HepG2 (cell line): ENCODE results near the gene CTNNBL1. TPM values are rescaled to one million over a fixed set of nuclear protein-coding genes. Genes with fewer than 3 reads are reported as not detected.

Experiments used
- AGO2 ChIP-seq: fragments of 200-400 bp; formaldehyde crosslinking; optimal IDR thresholded peaks from 2 replicates; pipeline ENCODE3; 2017; ENCODE audit warnings: mild to moderate bottlenecking, low read depth, low read length, moderate library complexity
- CEBPG ChIP-seq: IDR thresholded peaks from 2 replicates; pipeline ENCODE4 v1.6.1; 2016
- GPN1 ChIP-seq: sonication (generic); formaldehyde crosslinking; IDR thresholded peaks from 2 replicates; pipeline ENCODE4 v1.5.1; 2020; ENCODE audit warnings: missing genetic modification reagents, borderline replicate concordance
- HOXA3 ChIP-seq: sonication (generic); formaldehyde crosslinking; IDR thresholded peaks from 2 replicates; pipeline ENCODE4 v1.5.0; 2020; ENCODE audit warnings: missing genetic modification reagents
- KDM2A ChIP-seq: sonication (generic); formaldehyde crosslinking; IDR thresholded peaks from 2 replicates; pipeline ENCODE4 v1.4.0; 2020; ENCODE audit warnings: low read depth, missing genetic modification reagents, borderline replicate concordance
- MZF1 ChIP-seq: sonication (generic); formaldehyde crosslinking; IDR thresholded peaks from 2 replicates; pipeline ENCODE4 v1.8.1; 2023; ENCODE audit warnings: mild to moderate bottlenecking, missing genetic modification reagents, borderline replicate concordance
- NFRKB ChIP-seq: fragments of 450-650 bp; IDR thresholded peaks from 2 replicates; pipeline ENCODE4 v1.6.1; 2017
- NRL ChIP-seq: sonication (generic); formaldehyde crosslinking; IDR thresholded peaks from 2 replicates; pipeline ENCODE4 v1.5.0; 2020; ENCODE audit warnings: missing genetic modification reagents, mild to moderate bottlenecking, moderate library complexity, borderline replicate concordance
- POLR2AphosphoS5 ChIP-seq: IDR thresholded peaks from 2 replicates; pipeline ENCODE4 v1.6.1; 2012; ENCODE audit warnings: low read depth, low read length
- RAD51 ChIP-seq: fragments of 450-650 bp; IDR thresholded peaks from 2 replicates; pipeline ENCODE4 v1.6.1; 2016; ENCODE audit warnings: borderline replicate concordance
- RFX1 ChIP-seq: fragments of 450-650 bp; IDR thresholded peaks from 2 replicates; pipeline ENCODE4 v1.6.1; 2017
- SALL1 ChIP-seq: sonication (generic); formaldehyde crosslinking; IDR thresholded peaks from 2 replicates; pipeline ENCODE4 v1.8.0; 2022; ENCODE audit warnings: mild to moderate bottlenecking, missing genetic modification reagents
- TEAD3 ChIP-seq: optimal IDR thresholded peaks from 2 replicates; pipeline ENCODE3; 2016; ENCODE audit warnings: borderline replicate concordance
- ZBTB8A ChIP-seq: sonication (generic); formaldehyde crosslinking; IDR thresholded peaks from 2 replicates; pipeline ENCODE4 v1.4.0; 2020; ENCODE audit warnings: mild to moderate bottlenecking, low read depth, missing genetic modification reagents, borderline replicate concordance
- ZEB1 ChIP-seq: IDR thresholded peaks from 2 replicates; pipeline ENCODE4 v1.6.1; 2012; ENCODE audit warnings: mild to moderate bottlenecking, low read depth, inconsistent platforms; ENCODE audit not compliant: insufficient replicate concordance
- ZFAT ChIP-seq: sonication (generic); formaldehyde crosslinking; conservative IDR thresholded peaks from 2 replicates; pipeline ENCODE4 v1.8.1; 2023; ENCODE audit warnings: missing genetic modification reagents, inconsistent platforms
- ZNF225 ChIP-seq: sonication (generic); formaldehyde crosslinking; IDR thresholded peaks from 2 replicates; pipeline ENCODE4 v1.4.0; 2020; ENCODE audit warnings: mild to moderate bottlenecking, missing genetic modification reagents
- ZNF331 ChIP-seq: sonication (generic); formaldehyde crosslinking; IDR thresholded peaks from 2 replicates; pipeline ENCODE4 v1.4.0; 2020; ENCODE audit warnings: missing genetic modification reagents
- ZNF350 ChIP-seq: sonication (generic); formaldehyde crosslinking; IDR thresholded peaks from 2 replicates; pipeline ENCODE4 v1.4.0; 2020; ENCODE audit warnings: mild to moderate bottlenecking, low read depth, missing genetic modification reagents, borderline replicate concordance
- ZNF615 ChIP-seq: sonication (generic); formaldehyde crosslinking; IDR thresholded peaks from 2 replicates; pipeline ENCODE4 v1.5.0; 2020; ENCODE audit warnings: mild to moderate bottlenecking, missing genetic modification reagents, borderline replicate concordance
- ZNF616 ChIP-seq: sonication (generic); formaldehyde crosslinking; IDR thresholded peaks from 2 replicates; pipeline ENCODE4 v1.5.0; 2020; ENCODE audit warnings: low read depth, mild to moderate bottlenecking, missing genetic modification reagents
- polyA plus RNA-seq, 8 experiments: library from polyadenylated mRNA; depleted of rRNA in 3 of 8; stranded (reverse) in 7 of 8; unstranded in 1 of 8; fragments of >200 nt; fragmentation: Illumina TruSeq in 4 of 8; extraction: Trizol in 4 of 8; gene quantifications; 2 replicates each; pipeline versions ENCODE4 v1.2.1 to v1.2.3, GENCODE V29; 2011 to 2016; ENCODE audit warnings: low read depth in 4 of 8, missing spikeins in 1 of 8, mixed read lengths in 1 of 8; ENCODE audit not compliant: insufficient read depth in 1 of 8
- total RNA-seq, 5 experiments: library from RNA; depleted of rRNA; stranded (reverse); fragments of >200 nt; fragmentation: Illumina TruSeq; extraction: Trizol; gene quantifications; 2 replicates each; pipeline ENCODE4 v1.2.3, GENCODE V29; 2016; ENCODE audit warnings: low read depth in 1 of 5
- TF ChIP-seq, protein P1 (sequence below): sonication (generic); formaldehyde crosslinking; IDR thresholded peaks from 2 replicates; pipeline ENCODE4 v1.4.0; 2020; ENCODE audit warnings: missing genetic modification reagents
- TF ChIP-seq, protein P2 (sequence below): fragments of 450-650 bp; IDR thresholded peaks from 2 replicates; pipeline ENCODE4 v1.6.1; 2017; ENCODE audit warnings: mild to moderate bottlenecking
- TF ChIP-seq, protein P3 (sequence below): sonication (generic); formaldehyde crosslinking; IDR thresholded peaks from 2 replicates; pipeline ENCODE4 v1.4.0; 2020; ENCODE audit warnings: low read depth, mild to moderate bottlenecking, missing genetic modification reagents
- TF ChIP-seq, protein P4 (sequence below): sonication (generic); formaldehyde crosslinking; conservative IDR thresholded peaks from 2 replicates; pipeline ENCODE4 v1.8.0; 2022; ENCODE audit warnings: low read depth, missing genetic modification reagents

CTNNBL1 gene
- total and polyA plus RNA-seq, 2 of the 13 experiments (the other 11 are each of a cell fraction or from before 2014, with no cell fraction given), result 49.3 to 94.6 TPM

DNA sequence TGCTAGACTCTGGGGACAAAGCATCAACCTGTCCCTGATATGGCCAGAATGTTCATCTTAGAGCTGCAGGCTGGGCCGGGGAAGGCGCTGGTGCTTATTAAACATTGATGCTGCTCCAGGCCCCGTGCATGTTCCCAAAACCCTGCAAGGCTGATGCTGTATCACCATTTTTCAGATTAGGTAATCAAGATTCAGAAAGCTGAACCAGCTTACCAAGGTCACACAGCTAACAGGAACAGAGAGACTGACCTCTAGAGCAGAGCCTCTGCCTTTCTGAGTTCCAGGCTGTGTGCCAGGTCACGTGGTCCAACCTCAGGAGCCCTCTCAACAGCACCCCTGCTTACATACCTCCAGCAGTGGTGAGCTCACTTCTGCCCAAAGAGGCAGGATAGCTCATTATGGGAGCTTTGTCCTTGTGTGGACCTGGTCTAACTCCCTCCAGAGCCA is 193.0 kb downstream of the CTNNBL1 start (continued):
- no peak for TF ChIP-seq NRL (CRISPR knock-in tag)
- TF ChIP-seq HOXA3 (CRISPR knock-in tag), result peak; percentile 19; the same call in 1 of the 2 replicates
- TF ChIP-seq, protein P1, sequence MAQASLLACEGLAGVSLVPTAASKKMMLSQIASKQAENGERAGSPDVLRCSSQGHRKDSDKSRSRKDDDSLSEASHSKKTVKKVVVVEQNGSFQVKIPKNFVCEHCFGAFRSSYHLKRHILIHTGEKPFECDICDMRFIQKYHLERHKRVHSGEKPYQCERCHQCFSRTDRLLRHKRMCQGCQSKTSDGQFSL (CRISPR knock-in tag), result no peak
- TF ChIP-seq MZF1 (CRISPR knock-in tag), result no peak
- TF ChIP-seq ZNF616 (CRISPR knock-in tag), result no peak
- TF ChIP-seq ZBTB8A (CRISPR knock-in tag), result no peak
- TF ChIP-seq ZNF350 (CRISPR knock-in tag), result no peak
- TF ChIP-seq, protein P2, sequence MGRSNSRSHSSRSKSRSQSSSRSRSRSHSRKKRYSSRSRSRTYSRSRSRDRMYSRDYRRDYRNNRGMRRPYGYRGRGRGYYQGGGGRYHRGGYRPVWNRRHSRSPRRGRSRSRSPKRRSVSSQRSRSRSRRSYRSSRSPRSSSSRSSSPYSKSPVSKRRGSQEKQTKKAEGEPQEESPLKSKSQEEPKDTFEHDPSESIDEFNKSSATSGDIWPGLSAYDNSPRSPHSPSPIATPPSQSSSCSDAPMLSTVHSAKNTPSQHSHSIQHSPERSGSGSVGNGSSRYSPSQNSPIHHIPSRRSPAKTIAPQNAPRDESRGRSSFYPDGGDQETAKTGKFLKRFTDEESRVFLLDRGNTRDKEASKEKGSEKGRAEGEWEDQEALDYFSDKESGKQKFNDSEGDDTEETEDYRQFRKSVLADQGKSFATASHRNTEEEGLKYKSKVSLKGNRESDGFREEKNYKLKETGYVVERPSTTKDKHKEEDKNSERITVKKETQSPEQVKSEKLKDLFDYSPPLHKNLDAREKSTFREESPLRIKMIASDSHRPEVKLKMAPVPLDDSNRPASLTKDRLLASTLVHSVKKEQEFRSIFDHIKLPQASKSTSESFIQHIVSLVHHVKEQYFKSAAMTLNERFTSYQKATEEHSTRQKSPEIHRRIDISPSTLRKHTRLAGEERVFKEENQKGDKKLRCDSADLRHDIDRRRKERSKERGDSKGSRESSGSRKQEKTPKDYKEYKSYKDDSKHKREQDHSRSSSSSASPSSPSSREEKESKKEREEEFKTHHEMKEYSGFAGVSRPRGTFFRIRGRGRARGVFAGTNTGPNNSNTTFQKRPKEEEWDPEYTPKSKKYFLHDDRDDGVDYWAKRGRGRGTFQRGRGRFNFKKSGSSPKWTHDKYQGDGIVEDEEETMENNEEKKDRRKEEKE, result no peak
- 0 out of 2 replicates have a peak, but pooled peaks have one; percentile 46 for TF ChIP-seq CEBPG (CRISPR knock-in tag)
- peak; percentile 58 for TF ChIP-seq TEAD3
- no peak for TF ChIP-seq POLR2AphosphoS5
- TF ChIP-seq, protein P3, sequence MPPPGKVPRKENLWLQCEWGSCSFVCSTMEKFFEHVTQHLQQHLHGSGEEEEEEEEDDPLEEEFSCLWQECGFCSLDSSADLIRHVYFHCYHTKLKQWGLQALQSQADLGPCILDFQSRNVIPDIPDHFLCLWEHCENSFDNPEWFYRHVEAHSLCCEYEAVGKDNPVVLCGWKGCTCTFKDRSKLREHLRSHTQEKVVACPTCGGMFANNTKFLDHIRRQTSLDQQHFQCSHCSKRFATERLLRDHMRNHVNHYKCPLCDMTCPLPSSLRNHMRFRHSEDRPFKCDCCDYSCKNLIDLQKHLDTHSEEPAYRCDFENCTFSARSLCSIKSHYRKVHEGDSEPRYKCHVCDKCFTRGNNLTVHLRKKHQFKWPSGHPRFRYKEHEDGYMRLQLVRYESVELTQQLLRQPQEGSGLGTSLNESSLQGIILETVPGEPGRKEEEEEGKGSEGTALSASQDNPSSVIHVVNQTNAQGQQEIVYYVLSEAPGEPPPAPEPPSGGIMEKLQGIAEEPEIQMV (CRISPR knock-in tag), result peak; percentile 43; the same call in 1 of the 2 replicates
- TF ChIP-seq ZNF225 (CRISPR knock-in tag), result no peak
- no peak for TF ChIP-seq ZEB1
- no peak for TF ChIP-seq NFRKB
- TF ChIP-seq SALL1 (CRISPR knock-in tag), result peak; percentile 54; the same call in 1 of the 2 replicates
- TF ChIP-seq GPN1 (CRISPR knock-in tag), result no peak
- no peak for TF ChIP-seq ZNF615
- TF ChIP-seq, protein P4, sequence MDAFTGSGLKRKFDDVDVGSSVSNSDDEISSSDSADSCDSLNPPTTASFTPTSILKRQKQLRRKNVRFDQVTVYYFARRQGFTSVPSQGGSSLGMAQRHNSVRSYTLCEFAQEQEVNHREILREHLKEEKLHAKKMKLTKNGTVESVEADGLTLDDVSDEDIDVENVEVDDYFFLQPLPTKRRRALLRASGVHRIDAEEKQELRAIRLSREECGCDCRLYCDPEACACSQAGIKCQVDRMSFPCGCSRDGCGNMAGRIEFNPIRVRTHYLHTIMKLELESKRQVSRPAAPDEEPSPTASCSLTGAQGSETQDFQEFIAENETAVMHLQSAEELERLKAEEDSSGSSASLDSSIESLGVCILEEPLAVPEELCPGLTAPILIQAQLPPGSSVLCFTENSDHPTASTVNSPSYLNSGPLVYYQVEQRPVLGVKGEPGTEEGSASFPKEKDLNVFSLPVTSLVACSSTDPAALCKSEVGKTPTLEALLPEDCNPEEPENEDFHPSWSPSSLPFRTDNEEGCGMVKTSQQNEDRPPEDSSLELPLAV (CRISPR knock-in tag), result no peak
- TF ChIP-seq ZNF331, result peak; percentile 52; the same call in 1 of the 2 replicates
- TF ChIP-seq RFX1, result no peak
- no peak for TF ChIP-seq AGO2
- TF ChIP-seq KDM2A, result no peak; the same call in 1 of the 2 replicates
- TF ChIP-seq ZFAT (CRISPR knock-in tag), result no peak
- peak; percentile 95; the same call in 1 of the 2 replicates for TF ChIP-seq RAD51
